GM12878 (cell line): Measurements from ENCODE around the gene RPUSD1. TPM values are rescaled to one million over a fixed set of nuclear protein-coding genes. Genes with fewer than 3 reads are reported as not detected.

Source experiments
- ATAC-seq: fragments of 200-7000 bp; cut with Tn5 transposase; 3 replicates; pipeline ENCODE4 v1.9.1; 2020; ENCODE audit warnings: mild to moderate bottlenecking, moderate library complexity
- BruUV-seq: library from RNA; stranded (reverse); fragments of 400-500 nt; replicated peaks from 2 replicates; lab custom pipeline; 2021; lab: Mats Ljungman, UMichigan
- CTCF ChIA-PET: fragments of 300-600 bp; sonication (Branson Sonifier 250); formaldehyde crosslinking; extraction: SDS; loops from one replicate; lab custom pipeline; 2021; ENCODE audit warnings: inconsistent platforms; lab: Yijun Ruan, JAX
- POLR2A ChIA-PET: fragments of 350-600 bp; formaldehyde crosslinking; extraction: SDS; loops from one replicate; lab custom pipeline; 2021; ENCODE audit warnings: inconsistent platforms; lab: Charles Lee
- RAD21 ChIA-PET: fragments of 300-600 bp; sonication (Branson Sonifier 250); formaldehyde crosslinking; loops from one replicate; lab custom pipeline; 2023; ENCODE audit warnings: antibody characterized with exemption; ENCODE audit not compliant: unreplicated experiment; lab: Charles Lee
- SMC1A ChIA-PET: fragments of 300-600 bp; sonication (Branson Sonifier 250); formaldehyde crosslinking; loops from one replicate; lab custom pipeline; 2023; ENCODE audit not compliant: unreplicated experiment, uncharacterized antibody; lab: Charles Lee
- DNase-seq: peaks from one replicate; pipeline ENCODE4 v3.0.0-alpha.2; 2011; ENCODE audit warnings: low read depth, low spot score
- FAIRE-seq: peaks from 3 replicates; lab custom pipeline; 2011; peaks lifted over from hg19 to GRCh38; lab: Jason Lieb, UNC
- H2AFZ ChIP-seq: 2 replicates; pipeline ENCODE4 v1.6.0; 2011; ENCODE audit warnings: low read depth, low read length, control low read depth; ENCODE audit not compliant: control insufficient read depth
- H3K27ac ChIP-seq: 2 replicates; pipeline ENCODE4 v1.5.1; 2011; ENCODE audit warnings: control low read depth; ENCODE audit not compliant: control insufficient read depth, insufficient read depth
- H3K27me3 ChIP-seq, 2 experiments: replicated peaks in 1 of 2; 2 replicates each; pipeline versions ENCODE4 v1.6.0 to v1.6.1; 2011; ENCODE audit warnings: low read length in 1 of 2; ENCODE audit not compliant: control insufficient read depth in 2 of 2, insufficient read depth in 2 of 2
- H3K36me3 ChIP-seq, 2 experiments: 2 replicates each; pipeline ENCODE4 v1.5.1; 2011; ENCODE audit warnings: low read length in 1 of 2; ENCODE audit not compliant: control insufficient read depth in 2 of 2, insufficient read depth in 2 of 2
- H3K4me1 ChIP-seq: 2 replicates; pipeline ENCODE4 v1.6.1; 2011; ENCODE audit warnings: mild to moderate bottlenecking, low read length, moderate library complexity, mixed read lengths; ENCODE audit not compliant: control insufficient read depth, insufficient read depth
- H3K4me2 ChIP-seq: 2 replicates; pipeline ENCODE4 v1.6.0; 2011; ENCODE audit warnings: control low read depth; ENCODE audit not compliant: control insufficient read depth, insufficient read depth
- H3K4me3 ChIP-seq: fragments of 200-600 bp; sonication (generic); 2 replicates; pipeline ENCODE4 v1.5.1; 2016
- H3K79me2 ChIP-seq: 2 replicates; pipeline ENCODE4 v1.6.0; 2011; ENCODE audit warnings: low read length; ENCODE audit not compliant: control insufficient read depth, insufficient read depth
- H3K9ac ChIP-seq: 2 replicates; pipeline ENCODE4 v1.8.0; 2011; ENCODE audit warnings: low read length, control low read depth, mixed read lengths; ENCODE audit not compliant: control insufficient read depth, insufficient read depth
- H3K9me3 ChIP-seq: replicated peaks from 3 replicates; pipeline ENCODE4 v1.5.1; 2011; ENCODE audit warnings: mild to moderate bottlenecking, low read length; ENCODE audit not compliant: control insufficient read depth, insufficient read depth
- H4K20me1 ChIP-seq: 2 replicates; pipeline ENCODE4 v1.6.0; 2011; ENCODE audit not compliant: control insufficient read depth, insufficient read depth
- BCL3 ChIP-seq: IDR thresholded peaks from 2 replicates; pipeline ENCODE4 v1.6.1; 2011; ENCODE audit warnings: borderline replicate concordance, low read depth, mild to moderate bottlenecking, moderate library complexity, low read length; ENCODE audit not compliant: insufficient read depth, poor library complexity, severe bottlenecking
- BMI1 ChIP-seq: fragments of 450-650 bp; IDR thresholded peaks from 2 replicates; pipeline ENCODE4 v1.6.1; 2016; ENCODE audit warnings: mild to moderate bottlenecking, moderate library complexity, borderline replicate concordance
- CREM ChIP-seq: IDR thresholded peaks from 2 replicates; pipeline ENCODE4 v1.6.1; 2014; ENCODE audit warnings: antibody characterized with exemption, low read depth
- ESRRA ChIP-seq: IDR thresholded peaks from 2 replicates; pipeline ENCODE4 v1.6.1; 2012; ENCODE audit warnings: mild to moderate bottlenecking, low read length, improper control_type of control experiment
- JUND ChIP-seq: IDR thresholded peaks from 2 replicates; pipeline ENCODE4 v1.6.1; 2012; ENCODE audit warnings: low read depth, mild to moderate bottlenecking, low read length, improper control_type of control experiment, moderate library complexity
- KAT2A ChIP-seq: conservative IDR thresholded peaks from 2 replicates; pipeline ENCODE4 v1.6.1; 2011; ENCODE audit warnings: low read depth, low read length; ENCODE audit not compliant: control insufficient read depth
- LARP7 ChIP-seq: fragments of 450-650 bp; IDR thresholded peaks from 2 replicates; pipeline ENCODE4 v1.6.1; 2017; ENCODE audit warnings: mild to moderate bottlenecking
- ZNF274 ChIP-seq: IDR thresholded peaks from one replicate; pipeline ENCODE4 v1.8.0; 2011; ENCODE audit not compliant: insufficient read length, insufficient read depth
- ZNF622 ChIP-seq: fragments of 450-650 bp; IDR thresholded peaks from 2 replicates; pipeline ENCODE4 v1.6.1; 2017; ENCODE audit warnings: mild to moderate bottlenecking, inconsistent platforms
- WGBS: methylation state at CpG from one replicate; pipeline ENCODE4 v1.1.6; 2016; ENCODE audit warnings: low lambda C conversion rate; ENCODE audit not compliant: insufficient replicate concordance, insufficient coverage; ENCODE audit errors: missing lambda C conversion rate; 5-methylcytosine and 5-hydroxymethylcytosine counted together
- in situ Hi-C: fragments of 300-500 bp; cut with MboI; formaldehyde crosslinking; loops from 9 replicates; pipeline ENCODE4 v1.14.3; 2018; ENCODE audit warnings: mixed read lengths
- intact Hi-C: fragments of 100-400 bp; cut with micrococcal nuclease; formaldehyde crosslinking; loops from one replicate; pipeline ENCODE4 v1.14.2; 2022; ENCODE audit not compliant: unreplicated experiment
- polyA plus RNA-seq, 11 experiments: library from polyadenylated mRNA; depleted of rRNA in 4 of 11; unstranded in 6 of 11; stranded (reverse) in 5 of 11; fragments of >200 nt; fragmentation: Nextera tagmentation in 4 of 11; fragmentation: Illumina TruSeq in 1 of 11; extraction: Ambion mirVana in 4 of 11; extraction: Trizol in 1 of 11; gene quantifications; 1 replicate in 1 of 11; 2 replicates in 10 of 11; pipeline versions ENCODE4 v1.2.1 to v1.2.3, GENCODE V29; 2011 to 2016; ENCODE audit warnings: inconsistent platforms in 2 of 11, missing spikeins in 2 of 11, low read depth in 1 of 11
- total RNA-seq, 4 experiments: library from RNA; depleted of rRNA in 3 of 4; stranded (reverse); fragments of >200 nt in 3 of 4; fragmentation: Illumina TruSeq in 1 of 4; extraction: Trizol in 1 of 4; gene quantifications; 2 replicates each; pipeline versions ENCODE4 v1.2.1 to v1.2.3, GENCODE V29; 2013 to 2021
- TF ChIP-seq, protein P1 (sequence below): fragments of 450-650 bp; IDR thresholded peaks from 2 replicates; pipeline ENCODE4 v1.6.1; 2016; ENCODE audit warnings: mild to moderate bottlenecking

The RPUSD1 gene
- total and polyA plus RNA-seq, 10 of the 15 experiments (the other 5 are each of a cell fraction or from before 2014, with no cell fraction given): 0.55 to 49.9 (median 21.1) TPM

GRCh38 chr16:817001-817906 lies 29.1 kb upstream of the RPUSD1 start:
- ChIA-PET SMC1A (no interaction called here), CTCF (no interaction called here), POLR2A (interaction anchor here (0.7 kb wide), 1 partner anchor 1597 kb away, joined by 5 read pairs; no protein-coding TSS in a partner anchor), RAD21 (no interaction called here)
- Histone ChIP-seq H3K9me3 (no peaks in the 10 kb centered on the region; the same call in 2 of the 3 replicates), H3K36me3 (no peaks in the 10 kb centered on the region), H3K27ac (no peak overlapping the region), H3K4me3 (no peak overlapping the region), H3K4me1 (no peaks in the 10 kb centered on the region), H3K79me2 (no peaks in the 10 kb centered on the region), H3K9ac (no peak overlapping the region), H3K27me3 (no peaks in the 10 kb centered on the region; a peak in 1 of 4 replicates), H2AFZ (no peak overlapping the region), H4K20me1 (no peaks in the 10 kb centered on the region), H3K4me2 (no peak overlapping the region)
- FAIRE-seq (no peak), DNase-seq (no peak), ATAC-seq (no peak)
- in situ Hi-C loops: no loop called here
- 26% methylated on average over 63 of the region's 71 CpGs for whole genome bisulfite sequencing
- intact Hi-C loops: no loop called here
- TF ChIP-seq ZNF274: no peak
- TF ChIP-seq LARP7: no peak
- TF ChIP-seq KAT2A: no peak
- no peak for TF ChIP-seq ESRRA
- no peak for TF ChIP-seq BMI1
- TF ChIP-seq BCL3: no peak
- no peak for TF ChIP-seq ZNF622
- TF ChIP-seq, protein P1, sequence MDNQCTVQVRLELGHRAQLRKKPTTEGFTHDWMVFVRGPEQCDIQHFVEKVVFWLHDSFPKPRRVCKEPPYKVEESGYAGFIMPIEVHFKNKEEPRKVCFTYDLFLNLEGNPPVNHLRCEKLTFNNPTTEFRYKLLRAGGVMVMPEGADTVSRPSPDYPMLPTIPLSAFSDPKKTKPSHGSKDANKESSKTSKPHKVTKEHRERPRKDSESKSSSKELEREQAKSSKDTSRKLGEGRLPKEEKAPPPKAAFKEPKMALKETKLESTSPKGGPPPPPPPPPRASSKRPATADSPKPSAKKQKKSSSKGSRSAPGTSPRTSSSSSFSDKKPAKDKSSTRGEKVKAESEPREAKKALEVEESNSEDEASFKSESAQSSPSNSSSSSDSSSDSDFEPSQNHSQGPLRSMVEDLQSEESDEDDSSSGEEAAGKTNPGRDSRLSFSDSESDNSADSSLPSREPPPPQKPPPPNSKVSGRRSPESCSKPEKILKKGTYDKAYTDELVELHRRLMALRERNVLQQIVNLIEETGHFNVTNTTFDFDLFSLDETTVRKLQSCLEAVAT: no peak
- TF ChIP-seq CREM: no peak
- no peak for TF ChIP-seq JUND
- no TSS peak for BruUV-seq
